MM.1S (cell line): ENCODE results near the gene ATR.
"Not testable (repeated sequence)": the region's sequence is repeated elsewhere in the genome, so short reads cannot be mapped to it uniquely, and the experiment has no call there.

Source experiments
- DNase-seq: peaks from one replicate; pipeline ENCODE4 v3.0.0-alpha.2; 2015
- H2AFZ ChIP-seq: fragments of 300-600 bp; sonication (generic); 2 replicates; pipeline ENCODE4 v1.6.0; 2016; ENCODE audit warnings: antibody characterized with exemption, low read length
- H3F3A ChIP-seq: fragments of 300-600 bp; sonication (generic); 2 replicates; pipeline ENCODE4 v1.6.1; 2016; ENCODE audit warnings: mild to moderate bottlenecking, antibody characterized with exemption, low read length, moderate library complexity, mixed read lengths; ENCODE audit not compliant: insufficient read depth
- H3K27ac ChIP-seq: fragments of 300-600 bp; sonication (generic); 2 replicates; pipeline ENCODE4 v1.5.1; 2016; ENCODE audit warnings: mild to moderate bottlenecking, low read length
- H3K27me3 ChIP-seq: fragments of 300-600 bp; sonication (generic); replicated peaks from 2 replicates; pipeline ENCODE4 v1.6.0; 2016; ENCODE audit warnings: low read length; ENCODE audit not compliant: insufficient read depth
- H3K36me3 ChIP-seq: fragments of 300-600 bp; sonication (generic); replicated peaks from 2 replicates; pipeline ENCODE4 v1.6.1; 2016; ENCODE audit warnings: mild to moderate bottlenecking, low read length, mixed read lengths; ENCODE audit not compliant: insufficient read depth
- H3K4me1 ChIP-seq: fragments of 300-600 bp; sonication (generic); 2 replicates; pipeline ENCODE4 v1.6.1; 2016; ENCODE audit warnings: low read length, mixed read lengths
- H3K4me2 ChIP-seq: fragments of 300-600 bp; sonication (generic); 2 replicates; pipeline ENCODE4 v1.6.0; 2016; ENCODE audit warnings: low read depth, low read length
- H3K4me3 ChIP-seq: fragments of 300-600 bp; sonication (generic); 2 replicates; pipeline ENCODE4 v1.5.1; 2016; ENCODE audit warnings: low read length, mixed read lengths
- H3K79me2 ChIP-seq: fragments of 300-600 bp; sonication (generic); 2 replicates; pipeline ENCODE4 v1.6.1; 2016; ENCODE audit warnings: mixed run types, low read length, mixed read lengths
- H3K9ac ChIP-seq: fragments of 300-600 bp; sonication (generic); 2 replicates; pipeline ENCODE4 v1.6.1; 2016; ENCODE audit warnings: low read length, mixed read lengths
- H3K9me2 ChIP-seq: fragments of 300-600 bp; sonication (generic); replicated peaks from 2 replicates; pipeline ENCODE4 v1.6.1; 2016; ENCODE audit warnings: mild to moderate bottlenecking, low read length, mixed read lengths; ENCODE audit not compliant: insufficient read depth
- H3K9me3 ChIP-seq: fragments of 300-600 bp; sonication (generic); replicated peaks from 2 replicates; pipeline ENCODE4 v1.6.1; 2016; ENCODE audit warnings: mild to moderate bottlenecking, low read length, mixed read lengths; ENCODE audit not compliant: insufficient read depth
- H4K20me1 ChIP-seq: fragments of 300-600 bp; sonication (generic); 2 replicates; pipeline ENCODE4 v1.6.1; 2016; ENCODE audit warnings: mild to moderate bottlenecking, low read length, moderate library complexity, mixed read lengths; ENCODE audit not compliant: insufficient read depth
- CTCF ChIP-seq: fragments of 300-600 bp; sonication (generic); IDR thresholded peaks from 2 replicates; pipeline ENCODE4 v1.5.1; 2016; ENCODE audit warnings: antibody characterized with exemption, low read length, mixed read lengths
- EZH2 ChIP-seq: fragments of 300-600 bp; sonication (generic); optimal IDR thresholded peaks from 2 replicates; pipeline ENCODE3; 2017; ENCODE audit warnings: low read depth, mild to moderate bottlenecking, antibody characterized with exemption, low read length, mixed read lengths
- EZH2phosphoT487 ChIP-seq: fragments of 300-600 bp; sonication (generic); IDR thresholded peaks from 2 replicates; pipeline ENCODE4 v1.6.1; 2018; ENCODE audit warnings: antibody characterized with exemption, low read length

ATR gene

GRCh38 chr3:142445816-142446254, 132.7 kb downstream of the ATR start:
- TF ChIP-seq EZH2phosphoT487 (no peak), CTCF (no peak), EZH2 (no peak)
- peak overlapping the region; percentile 83 for H3K4me2 ChIP-seq
- peak overlapping the region; percentile 93 for H3K4me3 ChIP-seq
- H2AFZ ChIP-seq = no peak overlapping the region
- DNase-seq = peak; percentile 68
- no peaks in the 10 kb centered on the region for H3K36me3 ChIP-seq
- no peaks in the 10 kb centered on the region for H3K9me2 ChIP-seq
- H3F3A ChIP-seq = peaks cover 28% of the 10 kb centered on the region
- H4K20me1 ChIP-seq = no peaks in the 10 kb centered on the region; the same call in 1 of the 2 replicates
- H3K79me2 ChIP-seq = peaks cover 69% of the 10 kb centered on the region
- H3K27me3 ChIP-seq = no peaks in the 10 kb centered on the region
- no peaks in the 10 kb centered on the region for H3K9me3 ChIP-seq
- H3K9ac ChIP-seq = peak overlapping the region; percentile 97; the same call in 1 of the 2 replicates
- H3K27ac ChIP-seq = peak overlapping the region; percentile 94; the same call in 1 of the 2 replicates
- peaks cover 8% of the 10 kb centered on the region; the same call in 1 of the 2 replicates for H3K4me1 ChIP-seq

- no peaks in the 10 kb centered on the region for H3K27me3 ChIP-seq
- TF ChIP-seq EZH2phosphoT487 (no peak), EZH2 (no peak), CTCF (no peak)
- H3K9ac ChIP-seq = no peak overlapping the region
- peaks cover 28% of the 10 kb centered on the region for H3F3A ChIP-seq
- H3K79me2 ChIP-seq = peaks cover 84% of the 10 kb centered on the region
- no peaks in the 10 kb centered on the region for H3K9me3 ChIP-seq
- H3K4me1 ChIP-seq = peaks cover 8% of the 10 kb centered on the region; the same call in 1 of the 2 replicates
- no peak overlapping the region for H3K27ac ChIP-seq
- H3K9me2 ChIP-seq = no peaks in the 10 kb centered on the region
- H3K36me3 ChIP-seq = no peaks in the 10 kb centered on the region
- no peak overlapping the region for H2AFZ ChIP-seq
- no peak overlapping the region for H3K4me2 ChIP-seq
- H3K4me3 ChIP-seq = no peak overlapping the region
- no peaks in the 10 kb centered on the region; the same call in 1 of the 2 replicates for H4K20me1 ChIP-seq
- DNase-seq = no peak
Observed at GRCh38 chr3:142444343-142444742, 134.2 kb downstream of the ATR start.

- not testable (repeated sequence) for H3K36me3 ChIP-seq, H3K4me3 ChIP-seq, H4K20me1 ChIP-seq, H3K4me1 ChIP-seq, H2AFZ ChIP-seq, H3K4me2 ChIP-seq, H3K9me3 ChIP-seq, H3K27ac ChIP-seq, DNase-seq, H3K9me2 ChIP-seq, H3K27me3 ChIP-seq, H3K9ac ChIP-seq
- peaks cover 95% of the 10 kb centered on the region for H3K79me2 ChIP-seq
- peaks cover 21% of the 10 kb centered on the region for H3F3A ChIP-seq
Observed at GRCh38 chr3:142443060-142443459, 135.5 kb downstream of the ATR start.

- H3K4me3 ChIP-seq, H3F3A ChIP-seq, H3K4me1 ChIP-seq, H2AFZ ChIP-seq, H3K4me2 ChIP-seq, H3K9me2 ChIP-seq, H3K27me3 ChIP-seq, H3K27ac ChIP-seq, H3K36me3 ChIP-seq, H3K9ac ChIP-seq, H3K9me3 ChIP-seq, DNase-seq: not testable (repeated sequence)
- Histone ChIP-seq H3K79me2 (peaks cover 96% of the 10 kb centered on the region), H4K20me1 (peaks cover 10% of the 10 kb centered on the region; the same call in 1 of the 2 replicates)
Observed at GRCh38 chr3:142439499-142440220, 138.9 kb downstream of the ATR start.

GRCh38 chr3:142438096-142438495, 140.4 kb downstream of the ATR start:
- H2AFZ ChIP-seq = not testable (repeated sequence)
- Histone ChIP-seq H3K79me2 (peaks cover 95% of the 10 kb centered on the region), H4K20me1 (peaks cover 10% of the 10 kb centered on the region; the same call in 1 of the 2 replicates)

More at GRCh38 chr3:142438096-142438495, 140.4 kb downstream of the ATR start:
- not testable (repeated sequence) for H3F3A ChIP-seq, H3K9ac ChIP-seq, H3K4me3 ChIP-seq, H3K4me1 ChIP-seq, H3K9me3 ChIP-seq, H3K36me3 ChIP-seq, H3K9me2 ChIP-seq, H3K27me3 ChIP-seq, H3K4me2 ChIP-seq, H3K27ac ChIP-seq, DNase-seq
